GM19452 (cell line): ENCODE results near the gene EBP.

Source experiments
- ATAC-seq: cut with Tn5 transposase; IDR thresholded peaks from one replicate; pipeline ENCODE4 v1.9.1; 2021; ENCODE audit not compliant: unreplicated experiment

The EBP gene

GRCh38 chrX:48574270-48575266, 53.0 kb downstream of the EBP start, which contains the start of gene RBM3:
Gene RBM3, plus strand, starts transcription at chrX:48574484. Its CDS starts 697 bp downstream, at chrX:48575181.
- ATAC-seq, result peak; percentile 73

- ATAC-seq, result no peak
These were observed 54.0 kb downstream of the EBP start for GRCh38 chrX:48575642-48576041.

- no peak for ATAC-seq
These were observed 54.5 kb downstream of the EBP start for GRCh38 chrX:48576108-48576507.
